K562 (cell line): ENCODE data around the gene GYPC. TPM values are rescaled to one million over a fixed set of nuclear protein-coding genes. Genes with fewer than 3 reads are reported as not detected.
A peak's percentile ranks its signal among the peaks of the same experiment; 100 is the strongest.

Experiments
- ATF3 ChIP-seq, 2 experiments: fragments of 450-650 bp in 1 of 2; sonication (generic) in 1 of 2; formaldehyde crosslinking in 1 of 2; IDR thresholded peaks in 1 of 2; conservative IDR thresholded peaks in 1 of 2; 2 replicates each; pipeline versions ENCODE4 v1.6.1 to v1.8.1; 2016 to 2023; ENCODE audit warnings: mild to moderate bottlenecking in 2 of 2, moderate library complexity in 2 of 2, inconsistent platforms in 1 of 2, missing genetic modification reagents in 1 of 2
- BCOR ChIP-seq: fragments of 450-650 bp; IDR thresholded peaks from 2 replicates; pipeline ENCODE4 v1.6.1; 2016
- CXXC5 ChIP-seq: fragments of 250-450 bp; sonication (Bioruptor Pico); IDR thresholded peaks from 2 replicates; pipeline ENCODE4 v1.8.0; 2022; ENCODE audit warnings: inconsistent platforms, mild to moderate bottlenecking, moderate library complexity
- E2F5 ChIP-seq: sonication (generic); formaldehyde crosslinking; IDR thresholded peaks from 2 replicates; pipeline ENCODE4 v1.8.0; 2022; ENCODE audit warnings: mild to moderate bottlenecking, missing genetic modification reagents
- ESRRA ChIP-seq: fragments of 450-650 bp; IDR thresholded peaks from 2 replicates; pipeline ENCODE4 v1.6.1; 2014; ENCODE audit warnings: low read depth, mild to moderate bottlenecking, moderate library complexity, borderline replicate concordance
- GATAD2A ChIP-seq: fragments of 450-650 bp; IDR thresholded peaks from 2 replicates; pipeline ENCODE4 v1.6.1; 2017
- HMGXB4 ChIP-seq: sonication (generic); formaldehyde crosslinking; IDR thresholded peaks from 2 replicates; pipeline ENCODE4 v1.8.1; 2023; ENCODE audit warnings: mild to moderate bottlenecking, missing genetic modification reagents
- MAFF ChIP-seq: IDR thresholded peaks from 2 replicates; pipeline ENCODE4 v1.6.1; 2012; ENCODE audit warnings: low read length, improper control_type of control experiment
- NCOA2 ChIP-seq, 2 experiments: fragments of 450-650 bp; IDR thresholded peaks; 2 replicates each; pipeline ENCODE4 v1.6.1; 2018; ENCODE audit warnings: mild to moderate bottlenecking in 2 of 2, moderate library complexity in 1 of 2; ENCODE audit not compliant: partially characterized antibody in 2 of 2
- POLR3A ChIP-seq: IDR thresholded peaks from 2 replicates; pipeline ENCODE4 v1.6.1; 2011; ENCODE audit warnings: borderline replicate concordance, mild to moderate bottlenecking, moderate library complexity; ENCODE audit not compliant: insufficient read length, insufficient read depth; ENCODE audit errors: extremely low read depth
- RAD51 ChIP-seq: fragments of 450-650 bp; IDR thresholded peaks from 2 replicates; pipeline ENCODE4 v1.7.1; 2016; ENCODE audit warnings: low read depth, mild to moderate bottlenecking, borderline replicate concordance
- RFX1 ChIP-seq: fragments of 450-650 bp; IDR thresholded peaks from 2 replicates; pipeline ENCODE4 v1.6.1; 2016; ENCODE audit warnings: mild to moderate bottlenecking, moderate library complexity
- TARDBP ChIP-seq: fragments of 450-650 bp; IDR thresholded peaks from 2 replicates; pipeline ENCODE4 v1.6.1; 2016
- TOE1 ChIP-seq, 2 experiments: fragments of 450-650 bp in 1 of 2; sonication (generic) in 1 of 2; formaldehyde crosslinking in 1 of 2; IDR thresholded peaks; 2 replicates each; pipeline versions ENCODE4 v1.7.1 to v1.8.0; 2016 to 2022; ENCODE audit warnings: borderline replicate concordance in 2 of 2, mild to moderate bottlenecking in 2 of 2, antibody characterized with exemption in 1 of 2, inconsistent platforms in 1 of 2, low read depth in 1 of 2, missing genetic modification reagents in 1 of 2, moderate library complexity in 1 of 2
- ZFPM2 ChIP-seq: fragments of 250-450 bp; sonication (Bioruptor Pico); IDR thresholded peaks from 2 replicates; pipeline ENCODE4 v1.5.1; 2022; ENCODE audit warnings: mild to moderate bottlenecking
- ZFX ChIP-seq: sonication (generic); formaldehyde crosslinking; IDR thresholded peaks from 2 replicates; pipeline ENCODE4 v1.8.0; 2022; ENCODE audit warnings: mild to moderate bottlenecking, missing genetic modification reagents, moderate library complexity
- ZNF174 ChIP-seq: fragments of 250-450 bp; sonication (Bioruptor Pico); IDR thresholded peaks from 2 replicates; pipeline ENCODE4 v1.4.0; 2020; ENCODE audit warnings: mild to moderate bottlenecking
- ZNF589 ChIP-seq: fragments of 200-800 bp; sonication (Bioruptor generic); IDR thresholded peaks from 2 replicates; pipeline ENCODE4 v1.6.1; 2016; ENCODE audit warnings: low read depth, missing genetic modification characterization, missing compliant biosample characterization
- ZSCAN29 ChIP-seq: fragments of 450-650 bp; IDR thresholded peaks from 2 replicates; pipeline ENCODE4 v1.6.1; 2017
- ZZZ3 ChIP-seq: fragments of 450-650 bp; IDR thresholded peaks from 2 replicates; pipeline ENCODE4 v1.6.1; 2016; ENCODE audit warnings: antibody characterized with exemption, mild to moderate bottlenecking, moderate library complexity
- polyA plus RNA-seq, 8 experiments: library from polyadenylated mRNA; depleted of rRNA in 4 of 8; stranded (reverse) in 5 of 8; unstranded in 3 of 8; fragments of >200 nt; fragmentation: Nextera tagmentation in 2 of 8; fragmentation: Illumina TruSeq in 1 of 8; extraction: Ambion mirVana in 2 of 8; extraction: Trizol in 1 of 8; gene quantifications; 2 replicates each; pipeline versions ENCODE4 v1.2.1 to v1.2.3, GENCODE V29; 2011 to 2014; ENCODE audit warnings: inconsistent platforms in 1 of 8, missing spikeins in 1 of 8
- total RNA-seq, 7 experiments: library from RNA; depleted of rRNA in 6 of 7; stranded (reverse); fragments of >200 nt in 6 of 7; fragmentation: Illumina TruSeq in 2 of 7; extraction: Trizol in 2 of 7; gene quantifications; 2 replicates each; pipeline versions ENCODE4 v1.2.1 to v1.2.3, GENCODE V29; 2011 to 2021; ENCODE audit warnings: low replicate concordance in 1 of 7
- TF ChIP-seq, protein P1 (sequence below), 2 experiments: fragments of 250-450 bp in 1 of 2; fragments of 450-650 bp in 1 of 2; sonication (Bioruptor Pico) in 1 of 2; IDR thresholded peaks; 2 replicates each; pipeline versions ENCODE4 v1.6.1 to v1.8.0; 2016 to 2021; ENCODE audit warnings: mild to moderate bottlenecking in 2 of 2, moderate library complexity in 2 of 2, missing compliant biosample characterization in 1 of 2, missing genetic modification characterization in 1 of 2
- TF ChIP-seq, protein P2 (sequence below): fragments of 250-450 bp; sonication (Bioruptor Pico); IDR thresholded peaks from 2 replicates; pipeline ENCODE4 v1.5.0; 2020; ENCODE audit warnings: mild to moderate bottlenecking, borderline replicate concordance

The GYPC gene
- total and polyA plus RNA-seq, 9 of the 15 experiments (the other 6 are each of a cell fraction or from before 2014, with no cell fraction given) = 50.6 to 282 (median 194) TPM

DNA sequence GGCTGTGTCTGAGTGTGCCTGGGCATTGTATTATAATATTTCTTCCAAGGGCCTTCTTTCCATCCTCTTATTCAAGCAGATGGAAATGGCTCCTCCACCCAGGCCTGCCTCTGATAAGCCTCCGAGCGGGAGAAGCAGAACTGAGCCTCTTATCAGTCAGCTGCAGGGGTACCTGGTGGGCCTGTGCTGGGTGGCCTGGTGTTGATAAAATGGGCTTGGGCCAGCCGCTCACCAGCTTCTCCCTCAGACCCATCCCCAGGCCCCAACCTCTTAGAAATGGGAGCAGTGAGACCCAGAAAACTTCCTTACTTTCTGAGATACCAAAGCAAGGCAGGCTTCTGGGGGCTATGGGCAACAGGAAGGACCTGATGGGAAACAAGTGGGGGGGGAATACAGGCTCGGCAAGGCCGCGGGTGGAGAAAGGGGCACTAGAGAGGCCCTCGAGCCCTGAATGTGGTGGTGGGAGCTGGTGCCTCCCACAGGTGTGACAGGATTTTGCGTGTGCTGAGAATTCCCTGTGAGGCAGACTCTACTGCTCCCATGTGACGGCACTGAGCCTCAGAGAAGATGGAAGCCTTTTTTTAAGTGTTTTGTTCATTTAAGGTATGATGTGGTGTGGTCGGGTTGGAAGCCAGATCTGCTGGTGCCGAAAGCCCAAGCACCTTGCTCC, 18.3 kb downstream of the GYPC start (continued):
- TF ChIP-seq TOE1 (IDR thresholded peaks at IDR 0.05; ENCODE audit: borderline replicate concordance) = peak; percentile 67; the same call in 1 of the 2 replicates
- TF ChIP-seq TOE1 (CRISPR knock-in tag; IDR thresholded peaks at IDR 0.05; ENCODE audit: borderline replicate concordance, low read depth) = no peak
- TF ChIP-seq MAFF = no peak
- TF ChIP-seq HMGXB4 (CRISPR knock-in tag) = no peak
- TF ChIP-seq CXXC5 = peak; percentile 93
- no peak; the same call in 1 of the 2 replicates for TF ChIP-seq ESRRA
- no peak for TF ChIP-seq RAD51
- peak; percentile 55 for TF ChIP-seq BCOR
- TF ChIP-seq ZNF589 (CRISPR knock-in tag) = peak; percentile 89
- 0 out of 2 replicates have a peak, but pooled peaks have one; percentile 10 for TF ChIP-seq ZSCAN29
- TF ChIP-seq, protein P1, sequence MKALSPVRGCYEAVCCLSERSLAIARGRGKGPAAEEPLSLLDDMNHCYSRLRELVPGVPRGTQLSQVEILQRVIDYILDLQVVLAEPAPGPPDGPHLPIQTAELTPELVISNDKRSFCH (CRISPR knock-in tag; IDR thresholded peaks at IDR 0.05) = no peak
- TF ChIP-seq, protein P1 (tag; IDR thresholded peaks at IDR 0.05) = no peak
- TF ChIP-seq ATF3 (IDR thresholded peaks at IDR 0.05) = no peak
- TF ChIP-seq ATF3 (CRISPR knock-in tag; conservative IDR thresholded peaks at IDR 0.05) = no peak
- no peak for TF ChIP-seq RFX1
- TF ChIP-seq E2F5 (CRISPR knock-in tag) = no peak
- no peak for TF ChIP-seq ZFPM2
- peak; percentile 68; the same call in 1 of the 2 replicates for TF ChIP-seq GATAD2A
- no peak for TF ChIP-seq ZNF174 (CRISPR knock-in tag)
- no peak for TF ChIP-seq POLR3A
- 0 out of 2 replicates have a peak, but pooled peaks have one; percentile 71 for TF ChIP-seq TARDBP
- TF ChIP-seq, protein P2, sequence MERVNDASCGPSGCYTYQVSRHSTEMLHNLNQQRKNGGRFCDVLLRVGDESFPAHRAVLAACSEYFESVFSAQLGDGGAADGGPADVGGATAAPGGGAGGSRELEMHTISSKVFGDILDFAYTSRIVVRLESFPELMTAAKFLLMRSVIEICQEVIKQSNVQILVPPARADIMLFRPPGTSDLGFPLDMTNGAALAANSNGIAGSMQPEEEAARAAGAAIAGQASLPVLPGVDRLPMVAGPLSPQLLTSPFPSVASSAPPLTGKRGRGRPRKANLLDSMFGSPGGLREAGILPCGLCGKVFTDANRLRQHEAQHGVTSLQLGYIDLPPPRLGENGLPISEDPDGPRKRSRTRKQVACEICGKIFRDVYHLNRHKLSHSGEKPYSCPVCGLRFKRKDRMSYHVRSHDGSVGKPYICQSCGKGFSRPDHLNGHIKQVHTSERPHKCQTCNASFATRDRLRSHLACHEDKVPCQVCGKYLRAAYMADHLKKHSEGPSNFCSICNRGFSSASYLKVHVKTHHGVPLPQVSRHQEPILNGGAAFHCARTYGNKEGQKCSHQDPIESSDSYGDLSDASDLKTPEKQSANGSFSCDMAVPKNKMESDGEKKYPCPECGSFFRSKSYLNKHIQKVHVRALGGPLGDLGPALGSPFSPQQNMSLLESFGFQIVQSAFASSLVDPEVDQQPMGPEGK (CRISPR knock-in tag) = no peak
- peak; percentile 48 for TF ChIP-seq ZFX (CRISPR knock-in tag)
- TF ChIP-seq ZZZ3 = no peak
- TF ChIP-seq NCOA2 (IDR thresholded peaks at IDR 0.05; ENCODE audit: partially characterized antibody in 2 of 2) = no peak
